RWPE2 (cell line): ENCODE measurements around the gene GRIPAP1.

ENCODE experiments used
- ATAC-seq: fragments of 200-7000 bp; cut with Tn5 transposase; 3 replicates; pipeline ENCODE4 v1.9.1; 2021; ENCODE audit warnings: low read depth
- DNase-seq: peaks from one replicate; pipeline ENCODE4 v3.0.0-alpha.2; 2020; ENCODE audit warnings: low spot score
- H3K27ac ChIP-seq: fragments of 450-650 bp; 2 replicates; pipeline ENCODE4 v1.5.1; 2017; ENCODE audit warnings: mild to moderate bottlenecking; ENCODE audit not compliant: poor library complexity, severe bottlenecking
- H3K27me3 ChIP-seq: fragments of 250-450 bp; sonication (Bioruptor Pico); 2 replicates; pipeline ENCODE4 v1.5.1; 2021; ENCODE audit warnings: mild to moderate bottlenecking, moderate library complexity; ENCODE audit not compliant: insufficient read depth, poor library complexity, severe bottlenecking
- H3K36me3 ChIP-seq: fragments of 250-450 bp; sonication (Bioruptor Pico); 2 replicates; pipeline ENCODE4 v1.5.1; 2020; ENCODE audit warnings: low read depth, mild to moderate bottlenecking, moderate library complexity
- H3K4me1 ChIP-seq: fragments of 250-450 bp; sonication (Bioruptor Pico); 2 replicates; pipeline ENCODE4 v1.5.1; 2021; ENCODE audit warnings: mild to moderate bottlenecking, moderate library complexity; ENCODE audit not compliant: insufficient read depth, poor library complexity, severe bottlenecking
- H3K4me3 ChIP-seq: fragments of 250-450 bp; sonication (Bioruptor Pico); 2 replicates; pipeline ENCODE4 v1.5.1; 2021; ENCODE audit warnings: mild to moderate bottlenecking, moderate library complexity; ENCODE audit not compliant: severe bottlenecking
- H3K9me3 ChIP-seq: fragments of 250-450 bp; sonication (Bioruptor Pico); 2 replicates; pipeline ENCODE4 v1.5.1; 2021; ENCODE audit warnings: mild to moderate bottlenecking, moderate library complexity; ENCODE audit not compliant: severe bottlenecking
- TF ChIP-seq, protein P1 (sequence below): fragments of 450-650 bp; IDR thresholded peaks from one replicate; pipeline ENCODE4 v1.5.1; 2017; ENCODE audit warnings: mild to moderate bottlenecking, moderate library complexity; ENCODE audit not compliant: poor library complexity, severe bottlenecking

The GRIPAP1 gene

DNA sequence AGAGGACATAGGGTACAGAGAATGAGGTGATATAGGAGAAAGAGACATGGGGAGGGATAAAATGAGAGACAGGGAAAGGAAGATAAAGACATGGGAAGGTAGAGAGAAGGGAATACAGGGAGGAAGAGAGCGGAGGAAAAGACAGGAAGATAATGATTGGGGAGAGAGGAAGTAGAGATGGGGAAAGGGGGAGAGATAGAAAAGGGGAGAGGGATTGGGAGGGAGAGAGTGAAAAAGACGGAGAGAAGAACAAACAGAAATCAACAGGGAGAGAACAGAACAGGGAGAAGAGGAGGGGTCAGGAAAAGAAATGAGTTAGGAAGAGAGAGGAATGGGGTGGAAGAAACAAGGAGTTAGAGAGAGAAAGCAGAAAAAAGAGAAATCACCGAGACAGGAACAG lies 4.6 kb downstream of the GRIPAP1 start:
- TF ChIP-seq, protein P1, sequence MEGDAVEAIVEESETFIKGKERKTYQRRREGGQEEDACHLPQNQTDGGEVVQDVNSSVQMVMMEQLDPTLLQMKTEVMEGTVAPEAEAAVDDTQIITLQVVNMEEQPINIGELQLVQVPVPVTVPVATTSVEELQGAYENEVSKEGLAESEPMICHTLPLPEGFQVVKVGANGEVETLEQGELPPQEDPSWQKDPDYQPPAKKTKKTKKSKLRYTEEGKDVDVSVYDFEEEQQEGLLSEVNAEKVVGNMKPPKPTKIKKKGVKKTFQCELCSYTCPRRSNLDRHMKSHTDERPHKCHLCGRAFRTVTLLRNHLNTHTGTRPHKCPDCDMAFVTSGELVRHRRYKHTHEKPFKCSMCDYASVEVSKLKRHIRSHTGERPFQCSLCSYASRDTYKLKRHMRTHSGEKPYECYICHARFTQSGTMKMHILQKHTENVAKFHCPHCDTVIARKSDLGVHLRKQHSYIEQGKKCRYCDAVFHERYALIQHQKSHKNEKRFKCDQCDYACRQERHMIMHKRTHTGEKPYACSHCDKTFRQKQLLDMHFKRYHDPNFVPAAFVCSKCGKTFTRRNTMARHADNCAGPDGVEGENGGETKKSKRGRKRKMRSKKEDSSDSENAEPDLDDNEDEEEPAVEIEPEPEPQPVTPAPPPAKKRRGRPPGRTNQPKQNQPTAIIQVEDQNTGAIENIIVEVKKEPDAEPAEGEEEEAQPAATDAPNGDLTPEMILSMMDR, result no peak
- H3K36me3 ChIP-seq, result peaks cover 8% of the 10 kb centered on the region; the same call in 1 of the 2 replicates

DNA sequence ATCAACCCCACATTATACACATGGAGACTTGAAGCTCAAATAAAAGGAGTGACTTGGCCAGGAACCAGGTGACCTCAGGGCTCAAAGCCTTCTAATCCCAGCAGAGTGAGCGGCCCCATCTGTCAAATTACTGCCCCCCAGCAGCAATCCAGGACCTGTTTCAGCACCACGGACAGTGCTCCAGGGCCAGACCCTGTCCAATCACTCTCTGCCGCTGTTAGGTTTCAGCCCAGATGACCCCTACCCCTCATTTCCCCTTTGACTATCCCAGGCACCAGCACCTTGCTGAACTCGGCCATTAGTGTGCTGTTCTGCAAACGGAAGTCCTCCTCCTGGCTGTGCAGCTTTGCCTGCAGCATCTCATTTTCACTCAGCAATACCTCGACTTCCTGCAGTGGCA lies 5.1 kb downstream of the GRIPAP1 start:
- Histone ChIP-seq H3K4me3 (no peak overlapping the region), H3K4me1 (no peaks in the 10 kb centered on the region), H3K9me3 (no peaks in the 10 kb centered on the region), H3K27ac (no peak overlapping the region), H3K27me3 (no peaks in the 10 kb centered on the region), H3K36me3 (peaks cover 8% of the 10 kb centered on the region; the same call in 1 of the 2 replicates)
- DNase-seq, result no peak
- TF ChIP-seq, protein P1, result no peak
- ATAC-seq, result no peak

More for the DNA sequence above, 4.6 kb downstream of the GRIPAP1 start:
- H3K4me3 ChIP-seq, result no peak overlapping the region
- no peak overlapping the region for H3K27ac ChIP-seq
- H3K4me1 ChIP-seq, result no peaks in the 10 kb centered on the region
- H3K9me3 ChIP-seq, result no peaks in the 10 kb centered on the region
- DNase-seq (no peak), ATAC-seq (no peak)
- H3K27me3 ChIP-seq, result no peaks in the 10 kb centered on the region

DNA sequence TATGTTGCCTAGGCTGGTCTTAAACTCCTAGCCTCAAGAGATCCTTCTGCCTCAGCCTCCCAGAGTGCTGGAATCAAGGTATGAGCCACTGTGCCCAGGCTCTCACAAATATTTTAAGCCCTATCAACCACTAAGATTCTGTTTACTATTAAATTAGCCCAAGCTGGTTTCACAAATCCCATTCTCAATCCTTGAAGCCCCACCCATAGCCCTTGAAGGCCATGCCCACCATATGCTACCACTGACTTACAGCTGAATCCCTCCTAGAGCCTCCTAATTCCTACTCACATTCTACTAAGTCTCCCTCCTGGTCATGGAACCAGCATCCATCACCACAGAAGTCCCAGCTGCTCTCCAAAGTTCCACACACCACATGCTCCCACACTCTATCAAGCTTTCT lies 9.7 kb downstream of the GRIPAP1 start:
- Histone ChIP-seq H3K27ac (no peak overlapping the region), H3K4me3 (no peak overlapping the region)
- no peak for ATAC-seq

DNA sequence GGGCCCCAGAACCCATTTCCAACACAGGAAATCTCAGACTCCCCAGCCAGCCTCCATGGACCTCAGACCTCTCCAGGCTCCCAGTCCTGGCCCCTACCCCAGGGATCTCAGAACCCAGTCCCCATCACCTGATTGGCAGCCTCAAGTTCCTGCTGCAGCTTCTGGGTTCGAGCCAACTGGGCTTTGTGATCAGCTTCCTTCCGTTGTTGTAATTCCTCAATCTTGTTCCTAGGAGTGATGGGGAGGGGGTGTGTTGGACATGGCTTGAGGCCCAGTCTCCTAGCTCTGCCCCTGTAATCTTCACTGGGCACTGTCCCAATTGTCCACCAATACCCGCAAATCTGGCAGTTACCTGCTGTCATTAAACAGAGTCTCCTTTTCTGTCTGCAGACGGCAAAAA lies 12.6 kb downstream of the GRIPAP1 start:
- no peak overlapping the region for H3K4me3 ChIP-seq
- no peaks in the 10 kb centered on the region for H3K9me3 ChIP-seq
- TF ChIP-seq, protein P1, result no peak
- H3K36me3 ChIP-seq, result no peaks in the 10 kb centered on the region; the same call in 1 of the 2 replicates
- no peak for DNase-seq
- H3K4me1 ChIP-seq, result no peaks in the 10 kb centered on the region
- no peaks in the 10 kb centered on the region for H3K27me3 ChIP-seq
- H3K27ac ChIP-seq, result no peak overlapping the region
- no peak for ATAC-seq

More for the DNA sequence above, 9.7 kb downstream of the GRIPAP1 start:
- Histone ChIP-seq H3K4me1 (no peaks in the 10 kb centered on the region), H3K27me3 (no peaks in the 10 kb centered on the region), H3K36me3 (peaks cover 3% of the 10 kb centered on the region; the same call in 1 of the 2 replicates), H3K9me3 (no peaks in the 10 kb centered on the region)
- TF ChIP-seq, protein P1, result no peak
- no peak for DNase-seq

DNA sequence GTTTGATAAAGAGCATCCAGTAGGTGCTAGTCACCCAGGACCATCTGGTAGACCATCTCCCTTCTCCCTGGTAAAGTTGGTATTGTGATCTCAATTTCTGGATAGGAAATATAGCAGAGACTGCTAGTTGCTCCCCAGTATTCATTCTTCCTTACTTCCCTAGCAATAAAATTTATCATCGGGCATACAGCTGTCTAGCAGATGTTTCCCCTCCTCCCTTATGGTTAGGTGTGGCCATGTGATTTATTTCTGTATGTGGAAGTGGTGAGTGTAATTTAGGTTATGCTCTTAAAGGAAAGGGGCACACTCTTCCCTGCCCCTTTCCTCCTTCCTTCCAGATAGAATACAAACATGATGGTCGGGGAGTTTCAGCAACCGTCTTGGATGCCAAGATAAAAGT lies 18.2 kb downstream of the GRIPAP1 start:
- DNase-seq (no peak), ATAC-seq (no peak)
- Histone ChIP-seq H3K4me1 (no peaks in the 10 kb centered on the region), H3K4me3 (no peak overlapping the region), H3K27ac (no peak overlapping the region), H3K36me3 (peaks cover 17% of the 10 kb centered on the region), H3K27me3 (no peaks in the 10 kb centered on the region), H3K9me3 (no peaks in the 10 kb centered on the region)
- TF ChIP-seq, protein P1, result no peak
